Breast epithelium (tissue), 4 donors: ENCODE measurements around the gene DDX54. TPM values are rescaled to one million over a fixed set of nuclear protein-coding genes. Genes with fewer than 3 reads are reported as not detected.

Experiments
- DNase-seq, 2 donors: peaks; one replicate each; pipeline ENCODE4 v3.0.0-alpha.2; 2019; ENCODE audit warnings: low spot score in 2 of 2
- H3K27ac ChIP-seq, 2 donors: fragments of 200-600 bp; sonication (generic) in 1 of 2; one replicate each; pipeline ENCODE4 v1.5.1; 2016 to 2019; ENCODE audit warnings: mild to moderate bottlenecking in 1 of 2
- H3K27me3 ChIP-seq, 2 donors: fragments of 200-600 bp; sonication (generic) in 1 of 2; one replicate each; pipeline versions ENCODE4 v1.5.1 to v1.6.0; 2017 to 2019; ENCODE audit warnings: control low read depth in 1 of 2, mild to moderate bottlenecking in 1 of 2
- H3K36me3 ChIP-seq: fragments of 200-600 bp; one replicate; pipeline ENCODE4 v1.5.1; 2019
- H3K4me1 ChIP-seq, 2 donors: fragments of 200-600 bp; sonication (generic); one replicate each; pipeline ENCODE4 v1.5.1; 2016 to 2019; ENCODE audit warnings: control low read depth in 1 of 2
- H3K4me3 ChIP-seq, 3 donors: fragments of 200-600 bp; sonication (generic); 1 replicate in 2 of 3; 2 replicates in 1 of 3; pipeline ENCODE4 v1.5.1; 2016 to 2019; ENCODE audit warnings: mild to moderate bottlenecking in 3 of 3, moderate library complexity in 2 of 3
- H3K9me3 ChIP-seq, 2 donors: fragments of 200-600 bp; sonication (generic) in 1 of 2; one replicate each; pipeline ENCODE4 v1.5.1; 2016 to 2019; ENCODE audit warnings: control low read depth in 1 of 2
- CTCF ChIP-seq, 3 donors: fragments of 450-650 bp; IDR thresholded peaks; one replicate each; pipeline ENCODE4 v1.5.1; 2016 to 2017; ENCODE audit warnings: antibody characterized with exemption in 3 of 3, mild to moderate bottlenecking in 3 of 3, moderate library complexity in 3 of 3
- POLR2A ChIP-seq: fragments of 450-650 bp; IDR thresholded peaks from one replicate; pipeline ENCODE4 v1.6.1; 2016; ENCODE audit warnings: antibody characterized with exemption, mild to moderate bottlenecking, moderate library complexity
- POLR2AphosphoS5 ChIP-seq, 3 donors: sonication (generic); formaldehyde crosslinking; IDR thresholded peaks; one replicate each; pipeline ENCODE4 v1.6.1; 2017; ENCODE audit warnings: antibody characterized with exemption in 3 of 3
- intact Hi-C: fragments of 100-400 bp; cut with DNase I; formaldehyde crosslinking; loops from one replicate; pipeline ENCODE4 v1.15.1; 2023; ENCODE audit warnings: low total_unique reads
- total RNA-seq, 3 donors: library from RNA; depleted of rRNA; stranded (reverse); fragments of >200 nt; gene quantifications; one replicate each; pipeline ENCODE4 v1.1.0, GENCODE V29; 2016

The DDX54 gene
- 10 to 100 TPM; 51.5 to 62.1 (median 60.3) TPM for total RNA-seq

- Histone ChIP-seq H3K9me3 (no peaks in the 10 kb centered on the region), H3K4me3 (peak within 1 kb of the TSS; percentile 97 to 99 (median 98)), H3K4me1 (peaks cover 0 to 21% of the 10 kb centered on the region in 2 donors), H3K36me3 (no peaks in the 10 kb centered on the region), H3K27ac (peak within 1 kb of the TSS; percentile 97 to 99), H3K27me3 (no peaks in the 10 kb centered on the region)
- intact Hi-C loops = loop anchor here (10.0 kb wide), 1 partner anchor 169 kb away; the partner anchor contains the start of gene PLBD2
- TF ChIP-seq POLR2AphosphoS5 (IDR thresholded peaks at IDR 0.05) (peak; percentile 62 to 82 (median 77)), CTCF (IDR thresholded peaks at IDR 0.05) (no peak), POLR2A (peak; percentile 36)
- peak; percentile 75 to 86 for DNase-seq
Measured at GRCh38 chr12:113185180-113186032, at the start of gene DDX54, which contains the start of gene RITA1. Gene DDX54 (minus strand): TSS chr12:113185478. CDS start chr12:113185451, 27 bp downstream. Gene RITA1 (plus strand): TSS chr12:113185721. CDS start chr12:113186747, 1,026 bp downstream.

- no peak for DNase-seq
- Histone ChIP-seq H3K27ac (no peak overlapping the region), H3K27me3 (no peaks in the 10 kb centered on the region), H3K9me3 (no peaks in the 10 kb centered on the region), H3K36me3 (no peaks in the 10 kb centered on the region), H3K4me3 (no peak overlapping the region), H3K4me1 (peaks cover 0 to 8% of the 10 kb centered on the region in 2 donors)
- no peak for TF ChIP-seq CTCF (IDR thresholded peaks at IDR 0.05)
- no peak for TF ChIP-seq POLR2AphosphoS5 (IDR thresholded peaks at IDR 0.05)
- no peak for TF ChIP-seq POLR2A
- intact Hi-C loops = no loop called here
Measured at GRCh38 chr12:113234483-113234882, 49.2 kb upstream of the DDX54 start.

GRCh38 chr12:113233967-113234366, 48.7 kb upstream of the DDX54 start:
- no peak for DNase-seq
- Histone ChIP-seq H3K27ac (no peak overlapping the region), H3K9me3 (no peaks in the 10 kb centered on the region), H3K4me1 (peaks cover 0 to 3% of the 10 kb centered on the region in 2 donors), H3K27me3 (no peaks in the 10 kb centered on the region), H3K4me3 (no peak overlapping the region), H3K36me3 (no peaks in the 10 kb centered on the region)
- intact Hi-C loops = no loop called here
- TF ChIP-seq POLR2A (no peak), POLR2AphosphoS5 (IDR thresholded peaks at IDR 0.05) (no peak), CTCF (IDR thresholded peaks at IDR 0.05) (no peak)

- H3K9me3 ChIP-seq = no peaks in the 10 kb centered on the region
- no peak for DNase-seq
- no peak overlapping the region for H3K4me3 ChIP-seq
- no peaks in the 10 kb centered on the region for H3K27me3 ChIP-seq
- H3K27ac ChIP-seq = peak overlapping the region; percentile 26 to 27
- intact Hi-C loops = no loop called here
- no peaks in the 10 kb centered on the region for H3K4me1 ChIP-seq
- TF ChIP-seq POLR2A = no peak
- no peak for TF ChIP-seq POLR2AphosphoS5 (IDR thresholded peaks at IDR 0.05)
- no peak for TF ChIP-seq CTCF (IDR thresholded peaks at IDR 0.05)
- no peaks in the 10 kb centered on the region for H3K36me3 ChIP-seq
Measured at GRCh38 chr12:113232840-113233585, 47.7 kb upstream of the DDX54 start.
